Activated CD4-positive, alpha-beta T cell treated with anti-CD3 and anti-CD28 coated beads, Interleukin-10, Interleukin-2, amounts not matched to agents 100 ng/mL and 50 ng/mL, durations not matched to agents 16 hours and 8 hours (primary cell): ENCODE measurements around the gene ERICH3.
A peak's percentile ranks its signal among the peaks of the same experiment; 100 is the strongest.

Source experiments
- DNase-seq: peaks from one replicate; pipeline ENCODE4 v3.0.0-alpha.2; 2020

The ERICH3 gene, protein sequence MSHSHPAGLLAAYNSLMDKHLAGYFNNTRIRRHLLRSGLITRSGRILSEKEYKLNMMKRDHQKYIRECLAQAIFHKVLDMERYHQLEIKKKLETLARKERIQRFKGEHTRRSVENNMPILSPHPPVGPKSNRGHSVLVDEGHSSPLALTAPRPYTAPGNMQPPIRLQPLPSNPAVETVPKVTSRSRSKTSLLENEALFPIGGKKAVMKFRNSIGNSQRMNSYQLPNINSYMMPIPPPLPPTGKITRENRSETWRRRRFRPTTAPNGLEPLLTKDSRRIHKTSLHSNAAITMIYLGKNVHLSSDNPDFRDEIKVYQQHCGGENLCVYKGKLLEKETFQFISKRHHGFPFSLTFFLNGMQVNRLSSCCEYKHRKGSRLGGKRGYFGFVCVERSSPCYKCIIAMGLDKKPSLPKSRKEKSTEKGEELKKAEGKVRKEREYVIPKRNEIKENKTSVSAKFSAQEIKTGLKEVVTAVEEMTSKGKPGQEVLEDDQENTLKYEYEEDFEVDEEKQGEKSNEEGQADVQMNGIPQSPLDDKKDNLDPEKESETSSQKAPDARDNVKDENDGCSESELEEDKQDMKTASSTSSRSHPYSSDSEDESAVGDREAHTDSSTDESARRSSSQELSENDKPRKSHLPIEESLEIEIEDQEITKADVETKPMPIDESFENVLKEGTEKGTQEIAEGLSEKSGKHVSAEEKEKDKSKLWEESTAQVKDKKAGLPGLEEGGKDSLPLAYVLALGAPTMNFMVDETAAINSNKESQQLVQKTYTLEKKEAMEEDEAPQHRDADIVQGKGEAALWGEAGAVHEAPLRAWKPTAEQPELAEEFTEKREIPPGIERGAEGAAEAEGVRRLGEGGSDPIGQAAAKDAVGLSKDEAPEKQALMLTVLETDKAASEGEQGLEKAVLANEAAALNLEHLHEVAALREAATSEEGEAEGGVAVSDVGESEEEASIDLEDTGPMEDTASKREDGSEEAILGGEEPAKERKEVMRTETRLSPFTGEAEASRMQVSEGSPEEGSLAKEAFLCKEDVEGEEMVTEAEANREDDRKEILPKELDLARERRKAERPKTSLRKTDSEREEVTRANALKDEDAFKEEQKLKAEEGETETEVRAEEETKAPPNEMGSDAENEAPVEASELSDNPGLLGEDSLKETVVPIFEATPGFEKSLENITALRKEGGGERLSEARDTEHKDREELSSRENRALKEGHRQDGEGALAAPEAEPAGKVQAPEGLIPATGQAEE (N-terminal part only)

DNA sequence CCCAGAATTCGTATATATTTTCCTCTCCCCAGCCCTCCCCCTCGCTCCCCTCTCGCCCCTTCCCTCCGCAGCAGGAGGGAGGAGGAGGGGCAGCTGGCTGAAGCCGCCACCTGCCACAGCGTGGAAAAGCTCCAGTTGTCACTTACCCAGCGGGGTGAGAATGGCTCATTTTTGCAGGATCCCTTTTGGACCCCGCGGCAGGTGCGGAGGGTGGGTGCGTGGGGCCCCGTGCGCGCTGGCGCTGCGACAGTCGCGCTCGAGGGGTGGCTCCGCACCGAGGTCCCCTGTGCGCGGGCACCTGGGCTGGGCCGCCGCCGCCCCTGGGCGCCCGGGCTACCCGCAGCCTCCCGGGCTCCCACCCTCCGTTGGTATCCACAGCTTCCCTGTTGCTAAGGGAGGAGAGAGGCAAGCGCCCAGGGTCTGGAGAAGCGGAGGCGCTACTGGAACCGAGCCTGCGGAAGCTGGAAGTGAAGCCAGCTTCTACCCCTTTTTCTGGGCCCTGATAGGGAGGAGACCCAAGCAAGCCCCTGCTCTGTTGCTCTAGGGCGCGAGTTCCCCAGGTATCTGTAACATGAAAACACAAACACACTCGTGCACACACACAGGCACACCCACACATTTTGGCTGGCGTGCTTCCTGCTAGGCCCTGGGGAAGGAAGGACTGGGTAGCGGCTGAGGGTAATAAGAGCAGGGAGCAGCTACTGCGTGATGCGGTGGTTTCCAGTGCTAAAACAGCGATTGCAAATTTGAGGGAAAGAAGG lies at the start of gene ERICH3:
Gene ERICH3 (minus strand): TSS at position 442 of the 761 bp plus-strand sequence. CDS start 273 bp downstream, at position 169.
- DNase-seq = no peak

- DNase-seq = no peak
Observed at GRCh38 chr1:74717626-74718025, 44.0 kb upstream of the ERICH3 start.

DNA sequence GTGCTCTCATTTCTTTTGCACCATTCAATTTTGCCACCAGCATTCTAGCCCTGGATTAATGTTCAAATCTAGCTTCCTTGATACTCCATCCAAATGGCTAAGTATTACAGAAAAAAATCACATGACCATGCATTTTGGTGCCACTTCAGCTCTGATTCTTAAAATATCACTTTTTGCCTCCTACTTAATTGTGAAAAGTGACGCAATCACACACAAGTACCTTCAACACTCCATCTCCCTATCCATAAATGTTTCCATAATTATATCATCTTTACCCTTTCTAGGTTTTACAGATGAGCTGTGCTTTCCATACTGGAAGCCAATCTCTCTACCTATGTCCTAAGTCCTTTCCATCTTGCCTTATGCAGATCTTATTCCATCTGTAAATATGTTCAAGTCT lies 43.2 kb upstream of the ERICH3 start:
- DNase-seq = no peak

GRCh38 chr1:74715806-74716205 lies 42.2 kb upstream of the ERICH3 start:
- no peak for DNase-seq

- no peak for DNase-seq
Observed at GRCh38 chr1:74715236-74715502, 41.6 kb upstream of the ERICH3 start.

DNA sequence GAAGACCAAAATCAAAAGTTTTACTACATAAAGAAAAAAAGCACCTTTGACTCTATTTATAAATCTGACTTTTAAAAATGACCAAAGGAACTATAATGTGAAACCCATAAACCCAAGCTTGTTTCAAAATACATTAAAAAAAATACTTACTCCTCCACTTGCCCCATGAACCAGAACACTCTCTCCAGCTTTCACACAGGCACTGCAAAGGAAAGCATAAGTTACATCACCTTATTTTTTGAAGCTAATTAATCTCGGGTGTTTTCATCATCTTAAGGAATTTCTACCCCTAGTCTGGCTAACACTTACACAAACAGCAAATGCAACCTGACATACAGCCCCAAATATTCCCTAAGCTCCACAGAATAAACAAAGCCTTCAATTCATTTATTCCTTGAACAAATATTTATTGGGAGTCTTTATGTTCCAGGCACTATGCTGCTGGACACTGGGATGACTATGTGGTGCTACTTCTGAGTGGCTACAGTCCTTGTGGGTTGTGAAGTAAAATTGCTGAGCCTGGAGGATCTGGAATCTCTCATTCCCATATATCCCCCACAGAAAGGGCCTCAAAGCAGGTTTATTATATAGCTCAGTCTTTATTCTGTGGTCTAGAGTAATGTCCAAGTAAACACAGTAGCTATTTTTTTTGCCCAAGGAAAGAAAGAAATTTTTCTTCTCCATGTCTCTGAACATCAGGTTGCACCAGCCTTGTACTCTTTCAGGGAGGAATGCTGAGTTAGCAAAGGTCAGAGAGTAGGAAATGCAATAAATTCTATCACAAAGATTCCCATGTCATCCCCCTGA lies 41.0 kb upstream of the ERICH3 start:
- no peak for DNase-seq

- no peak for DNase-seq
Observed at GRCh38 chr1:74713849-74714248, 40.3 kb upstream of the ERICH3 start.

DNA sequence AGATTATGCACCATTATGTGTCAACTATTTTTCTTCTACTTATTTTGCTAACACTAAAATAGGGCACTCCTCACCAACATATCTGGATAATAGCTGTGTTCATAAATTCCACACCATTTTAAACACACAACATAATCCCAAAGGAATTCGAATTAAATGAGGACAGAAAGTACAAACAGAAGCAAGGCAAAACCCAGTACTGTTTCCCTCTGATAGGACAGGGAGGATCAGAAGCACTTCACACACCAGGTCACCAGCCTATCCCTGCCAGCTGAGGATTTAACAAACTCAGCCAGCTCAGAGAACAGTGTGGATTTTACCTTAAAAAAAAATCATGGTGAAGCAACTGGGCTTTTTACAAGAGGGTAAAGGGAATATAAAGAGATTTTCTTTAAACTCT lies 39.3 kb upstream of the ERICH3 start:
- no peak for DNase-seq

DNA sequence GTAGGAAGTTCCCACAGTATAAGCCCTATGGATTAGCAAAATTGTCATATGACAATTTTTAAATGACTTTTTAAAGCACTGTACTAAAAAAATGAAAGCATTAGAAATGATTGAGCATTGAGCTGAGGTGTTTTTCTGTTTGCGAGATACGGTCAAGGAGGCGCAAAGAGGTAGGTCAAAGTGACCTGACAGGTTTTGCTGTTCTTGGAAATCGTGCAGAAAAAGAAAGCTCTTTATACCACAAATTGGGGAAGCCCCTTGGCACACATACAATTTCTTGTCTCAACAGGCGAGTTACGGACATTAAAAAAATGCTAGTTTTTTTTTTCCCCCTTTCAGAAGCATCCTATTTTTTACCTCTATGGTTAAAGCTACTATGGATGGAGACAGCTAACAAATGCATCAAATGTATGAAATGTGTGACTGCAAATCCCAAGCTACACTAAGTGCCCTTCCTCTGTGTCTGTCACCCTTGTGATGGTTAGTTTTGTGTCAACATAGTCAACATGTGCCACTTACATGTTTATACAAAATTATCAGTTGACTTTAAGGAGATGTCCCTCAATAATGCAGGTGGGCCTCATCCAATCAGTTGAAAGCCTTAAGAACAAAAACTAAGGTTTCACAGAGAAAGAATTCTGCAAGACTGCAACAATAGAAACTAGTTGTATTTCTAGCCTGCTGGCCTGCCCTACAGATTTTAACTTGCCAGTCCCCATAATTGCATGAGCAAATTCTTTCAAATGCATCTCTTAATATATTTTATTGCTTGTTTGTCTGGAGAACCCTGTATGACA lies 30.0 kb upstream of the ERICH3 start:
- no peak for DNase-seq

DNA sequence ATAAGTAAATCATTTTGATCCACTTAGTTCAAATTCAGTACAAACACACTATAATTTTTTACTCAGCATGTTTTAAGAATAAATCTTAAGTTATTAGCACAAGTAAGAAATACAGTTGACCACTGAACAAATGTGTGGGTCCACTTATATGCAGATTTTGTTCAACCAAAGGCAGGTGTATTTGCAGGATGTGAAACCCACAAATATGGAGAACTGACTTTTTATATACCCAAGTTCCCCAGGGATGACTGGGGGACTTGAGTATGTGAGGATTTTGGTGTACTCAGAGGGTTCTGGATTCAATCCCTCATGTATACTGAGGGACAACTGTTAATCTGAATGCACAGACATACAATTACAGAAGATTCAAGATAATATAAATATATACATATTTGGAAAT lies 25.7 kb upstream of the ERICH3 start:
- no peak for DNase-seq

- DNase-seq = no peak
Observed at GRCh38 chr1:74697832-74698231, 24.2 kb upstream of the ERICH3 start.

DNA sequence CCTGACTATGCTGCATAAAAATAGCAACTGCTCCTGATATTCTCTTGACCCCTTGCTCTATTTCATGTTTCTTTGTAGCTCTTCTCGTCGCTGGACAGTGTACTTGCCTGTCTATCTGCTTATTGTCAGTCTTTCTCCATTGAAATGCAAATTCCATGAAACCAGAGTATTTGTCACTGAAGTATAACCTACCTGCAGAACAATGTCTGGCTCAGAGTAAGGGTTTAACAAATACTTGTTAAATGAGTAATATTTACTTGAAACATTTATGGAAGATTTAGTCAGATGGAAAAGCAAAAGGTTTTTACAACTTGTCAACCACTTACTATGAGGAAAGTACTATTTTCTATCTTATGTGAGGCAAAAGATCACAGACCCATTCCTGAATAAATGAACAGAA lies 19.9 kb upstream of the ERICH3 start:
- DNase-seq = no peak

GRCh38 chr1:74690909-74691308 lies 17.3 kb upstream of the ERICH3 start:
- no peak for DNase-seq

DNA sequence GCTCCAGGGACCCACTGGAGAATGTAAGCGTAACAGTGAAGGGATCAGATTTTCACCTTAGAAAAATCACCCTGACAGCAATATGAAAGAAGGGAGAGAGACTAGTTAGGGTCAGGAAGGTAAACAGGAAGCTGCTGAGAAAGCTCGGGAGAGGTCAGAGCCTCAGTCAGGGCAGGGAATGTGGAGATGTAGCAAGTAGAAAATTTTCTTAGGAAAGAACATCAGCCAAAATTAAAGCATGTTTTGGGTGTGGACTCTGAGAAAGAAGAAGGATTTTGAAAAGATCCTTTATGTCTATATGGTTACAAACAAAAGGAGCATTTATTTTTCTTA lies 16.7 kb upstream of the ERICH3 start:
- DNase-seq = no peak

- peak; percentile 59 for DNase-seq
Observed at GRCh38 chr1:74689621-74690363, 16.2 kb upstream of the ERICH3 start.

DNA sequence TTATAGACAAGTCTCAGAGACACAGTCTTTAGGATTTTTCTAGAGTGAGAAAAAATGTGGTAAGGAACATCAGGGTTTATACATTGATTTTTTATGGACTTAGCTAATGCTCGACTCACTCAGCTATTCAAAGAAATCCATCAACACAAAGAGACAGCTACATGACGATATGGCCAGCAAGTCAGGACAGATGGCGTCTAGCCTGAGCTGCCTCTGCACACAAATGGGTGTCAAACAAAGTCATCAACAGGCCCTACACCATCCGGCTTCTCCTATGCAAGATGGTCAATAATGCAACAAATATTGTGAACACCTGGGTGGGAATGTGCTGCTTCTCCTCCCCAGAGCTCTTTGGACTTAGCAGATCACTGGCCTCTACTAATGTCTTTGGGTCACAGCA lies 13.3 kb upstream of the ERICH3 start:
- DNase-seq = no peak

DNA sequence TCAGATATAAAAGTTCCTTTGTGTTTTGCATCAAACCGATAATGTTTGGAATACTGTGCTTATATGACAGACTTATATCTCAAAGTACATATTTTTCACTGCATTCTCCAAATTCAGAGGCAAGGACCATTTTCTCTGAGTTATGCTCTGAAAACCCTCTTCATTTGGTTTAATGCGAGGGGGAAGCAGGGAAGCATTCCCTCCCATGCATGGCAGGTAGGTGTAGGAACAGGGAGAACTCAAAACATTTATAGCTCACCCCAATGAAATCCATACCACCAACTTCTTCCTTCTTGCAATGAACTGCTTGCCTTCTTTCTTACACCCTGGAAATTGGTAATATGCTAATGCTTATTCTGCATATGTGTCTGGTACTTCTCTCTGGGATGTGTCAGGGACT lies 10.7 kb upstream of the ERICH3 start:
- no peak for DNase-seq

DNA sequence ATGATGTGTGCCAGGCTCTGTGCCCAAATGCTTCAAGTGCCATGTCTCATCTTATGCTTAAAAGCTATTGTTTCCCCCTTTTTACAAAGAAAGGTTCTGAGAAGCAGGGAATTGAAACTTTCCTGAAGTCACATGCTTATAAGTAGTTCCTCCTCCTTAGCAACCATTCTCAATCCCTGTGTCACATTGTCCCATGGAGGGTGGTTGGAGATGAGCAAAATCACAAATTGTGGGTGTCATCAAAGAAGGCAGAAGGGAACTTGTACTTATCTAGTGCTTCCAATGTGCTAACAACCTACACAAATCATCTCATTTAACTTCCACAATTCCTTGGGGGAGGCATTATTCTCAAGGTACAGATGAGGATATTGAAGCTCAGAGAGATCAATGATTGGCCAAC lies 10.1 kb upstream of the ERICH3 start:
- no peak for DNase-seq

DNA sequence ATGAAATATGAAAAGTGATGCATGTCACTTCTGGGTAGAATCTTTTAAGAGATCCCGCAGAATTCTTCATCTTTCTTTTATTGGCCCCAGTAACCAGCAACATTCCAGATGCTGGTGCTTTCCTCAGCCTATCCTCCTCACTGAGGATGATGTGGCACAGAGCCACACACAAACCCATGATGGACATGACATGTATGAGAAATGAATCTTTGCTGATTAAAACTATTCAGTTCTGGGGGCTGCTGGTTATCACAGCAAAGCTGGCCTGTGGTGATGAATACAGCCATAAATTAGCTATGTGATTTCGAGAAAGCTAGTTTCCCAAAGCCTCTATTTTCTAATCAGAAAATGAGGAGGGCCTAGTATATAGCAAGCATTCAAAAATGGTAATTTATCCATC lies 8.3 kb upstream of the ERICH3 start:
- no peak for DNase-seq

- peak; percentile 63 for DNase-seq
Observed at GRCh38 chr1:74681449-74681848, 7.9 kb upstream of the ERICH3 start.
